Activated T-helper 9 cell treated with anti-CD3 and anti-CD28 coated beads, Interleukin-2, amount 50 U/mL, for 16 hours (primary cell): ENCODE measurements around the gene TMSB10.
"Not testable (repeated sequence)": the region's sequence is repeated elsewhere in the genome, so short reads cannot be mapped to it uniquely, and the experiment has no call there.

Experiments
- DNase-seq: peaks from one replicate; pipeline ENCODE4 v3.0.0-alpha.2; 2020; ENCODE audit warnings: low read depth

The TMSB10 gene

GRCh38 chr2:84940088-84940470, 34.6 kb downstream of the TMSB10 start:
- DNase-seq, result no peak

- no peak for DNase-seq
These were observed 35.5 kb downstream of the TMSB10 start for GRCh38 chr2:84940831-84941412.

GRCh38 chr2:84942166-84942565, 36.7 kb downstream of the TMSB10 start:
- no peak for DNase-seq

- no peak for DNase-seq
These were observed 37.5 kb downstream of the TMSB10 start for GRCh38 chr2:84942964-84943421.

- DNase-seq, result no peak
These were observed 38.9 kb downstream of the TMSB10 start for GRCh38 chr2:84944295-84944909.

- not testable (repeated sequence) for DNase-seq
These were observed 40.4 kb downstream of the TMSB10 start for GRCh38 chr2:84945838-84946203.

GRCh38 chr2:84946204-84947009, 41.0 kb downstream of the TMSB10 start:
- peak; percentile 59 for DNase-seq

- DNase-seq, result no peak
These were observed 41.6 kb downstream of the TMSB10 start for GRCh38 chr2:84947010-84947593.

GRCh38 chr2:84953535-84953934, 48.1 kb downstream of the TMSB10 start:
- no peak for DNase-seq

- DNase-seq, result no peak
These were observed 48.9 kb downstream of the TMSB10 start for GRCh38 chr2:84954329-84954728.
